Mammary epithelial cell (primary cell): ENCODE data around the gene BAX.

Experiments
- CTCF ChIP-seq, 2 donors: IDR thresholded peaks in 1 of 2; conservative IDR thresholded peaks in 1 of 2; 2 replicates each; pipeline ENCODE4 v1.5.1; 2011 to 2012; ENCODE audit warnings: inconsistent platforms in 2 of 2, low read length in 2 of 2, mild to moderate bottlenecking in 2 of 2, control low read depth in 1 of 2, low read depth in 1 of 2; ENCODE audit not compliant: insufficient read depth in 1 of 2; ENCODE audit errors: extremely low read depth in 1 of 2
- EZH2 ChIP-seq: IDR thresholded peaks from 2 replicates; pipeline ENCODE4 v1.6.1; 2012; ENCODE audit warnings: low read length, inconsistent platforms, borderline replicate concordance

GRCh38 chr19:48955308-48955958 is 758 bp downstream of the BAX start:
- TF ChIP-seq EZH2 (no peak), CTCF (conservative IDR thresholded peaks at IDR 0.05 in 1 of 2, IDR thresholded peaks at IDR 0.05 in 1 of 2; ENCODE audit: extremely low read depth in 1 of 2, insufficient read depth in 1 of 2, low read depth in 1 of 2, low read length in 2 of 2) (no peak)
